Upper lobe of right lung (tissue), 1 donor: ENCODE results near the gene STARD9. TPM values are rescaled to one million over a fixed set of nuclear protein-coding genes. Genes with fewer than 3 reads are reported as not detected.
"Not testable (repeated sequence)": the region's sequence is repeated elsewhere in the genome, so short reads cannot be mapped to it uniquely, and the experiment has no call there.

Experiments used
- ATAC-seq: fragments of 200-7000 bp; cut with Tn5 transposase; one replicate; pipeline ENCODE4 v1.9.1; 2020; ENCODE audit warnings: mild to moderate bottlenecking, moderate library complexity
- DNase-seq: peaks from one replicate; pipeline ENCODE4 v3.0.0-alpha.2; 2020
- H3K27ac ChIP-seq: fragments of 200-600 bp; one replicate; pipeline ENCODE4 v1.8.0; 2022
- H3K27me3 ChIP-seq: fragments of 200-600 bp; one replicate; pipeline ENCODE4 v1.8.0; 2022; ENCODE audit warnings: mild to moderate bottlenecking
- H3K36me3 ChIP-seq: fragments of 200-600 bp; one replicate; pipeline ENCODE4 v1.8.0; 2022
- H3K4me1 ChIP-seq: fragments of 200-600 bp; one replicate; pipeline ENCODE4 v1.8.0; 2022
- H3K4me3 ChIP-seq: fragments of 200-600 bp; one replicate; pipeline ENCODE4 v1.8.0; 2022; ENCODE audit warnings: mild to moderate bottlenecking
- H3K9me3 ChIP-seq: fragments of 200-600 bp; one replicate; pipeline ENCODE4 v1.8.0; 2022
- CTCF ChIP-seq: fragments of 200-600 bp; IDR thresholded peaks from one replicate; pipeline ENCODE4 v1.8.0; 2022; ENCODE audit warnings: antibody characterized with exemption
- intact Hi-C: fragments of 100-400 bp; cut with DNase I; formaldehyde crosslinking; loops from one replicate; pipeline ENCODE4 v1.11.0; 2022
- total RNA-seq: library from RNA; stranded (reverse); fragmentation: NEBNext Ultra II Directional; extraction: Animal tissue kit (Norgen Biotek cat#: 25700); gene quantifications from one replicate; pipeline ENCODE4 v1.2.1, GENCODE V29; 2021
- donor health status: DM: no; HTN: yes; CAD: no; lungs with severe emphysema.

Gene STARD9
- total RNA-seq, 1 donor from 2014 or later = 15.4 TPM

DNA sequence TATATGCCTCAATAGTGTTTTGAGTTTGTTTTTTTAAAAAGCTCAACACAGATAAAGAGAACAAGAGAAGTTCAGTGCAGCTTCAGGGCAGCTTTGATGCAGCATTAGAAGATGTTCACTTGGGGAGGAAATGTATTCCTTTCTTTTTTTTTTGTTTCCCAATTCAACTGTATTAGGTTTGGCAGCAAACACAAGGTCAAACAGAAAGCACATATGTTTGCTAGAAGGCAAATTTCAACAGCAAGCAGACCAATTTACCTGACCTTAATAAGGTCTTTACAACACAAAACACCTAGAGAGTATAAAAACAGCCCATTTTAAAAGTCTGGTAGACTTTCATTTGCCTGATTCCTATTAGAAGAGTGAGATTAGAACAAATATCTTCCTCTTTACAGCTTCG, 168.8 kb downstream of the STARD9 start:
- Histone ChIP-seq H3K27me3 (no peaks in the 10 kb centered on the region), H3K9me3 (no peaks in the 10 kb centered on the region), H3K4me3 (no peak overlapping the region), H3K36me3 (peaks cover 16% of the 10 kb centered on the region), H3K27ac (no peak overlapping the region), H3K4me1 (no peaks in the 10 kb centered on the region)
- ATAC-seq (no peak), DNase-seq (no peak)
- no peak for TF ChIP-seq CTCF
- intact Hi-C loops = no loop called here

- TF ChIP-seq CTCF = no peak
- Histone ChIP-seq H3K4me1 (no peaks in the 10 kb centered on the region), H3K9me3 (no peaks in the 10 kb centered on the region), H3K36me3 (peaks cover 23% of the 10 kb centered on the region), H3K27me3 (no peaks in the 10 kb centered on the region), H3K27ac (no peak overlapping the region), H3K4me3 (no peak overlapping the region)
- ATAC-seq = no peak
- DNase-seq = no peak
- intact Hi-C loops = no loop called here
Measured at GRCh38 chr15:42749266-42749665, 173.9 kb downstream of the STARD9 start.

GRCh38 chr15:42750306-42750705, 174.9 kb downstream of the STARD9 start:
- no peak overlapping the region for H3K27ac ChIP-seq
- intact Hi-C loops = no loop called here
- H3K9me3 ChIP-seq = no peaks in the 10 kb centered on the region
- TF ChIP-seq CTCF = no peak
- H3K4me3 ChIP-seq = no peak overlapping the region
- DNase-seq (no peak), ATAC-seq (no peak)
- no peaks in the 10 kb centered on the region for H3K4me1 ChIP-seq
- peaks cover 14% of the 10 kb centered on the region for H3K36me3 ChIP-seq
- no peaks in the 10 kb centered on the region for H3K27me3 ChIP-seq

DNA sequence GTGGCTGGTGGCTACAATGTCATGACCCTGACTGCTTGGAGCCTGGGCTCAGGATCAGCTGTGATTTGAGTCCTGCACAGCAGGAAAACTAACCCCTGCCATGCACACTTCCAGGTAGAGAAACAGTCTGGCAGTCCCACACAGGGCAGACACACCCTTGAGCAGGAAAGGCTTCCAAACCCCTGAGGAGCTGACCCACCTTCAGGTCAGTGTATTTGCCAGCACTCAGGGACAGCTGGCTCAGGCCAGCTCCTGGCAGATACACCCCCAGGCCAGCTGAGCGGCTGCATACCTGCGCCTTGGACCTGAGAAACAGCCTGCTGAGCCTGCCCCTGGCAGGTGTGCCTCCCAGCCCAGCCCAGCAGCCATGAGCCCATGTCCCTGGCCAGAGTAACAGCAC, 183.7 kb downstream of the STARD9 start:
- intact Hi-C loops = no loop called here
- Histone ChIP-seq H3K27me3 (no peaks in the 10 kb centered on the region), H3K27ac (no peak overlapping the region), H3K4me1 (no peaks in the 10 kb centered on the region), H3K9me3 (no peaks in the 10 kb centered on the region), H3K36me3 (no peaks in the 10 kb centered on the region), H3K4me3 (no peak overlapping the region)
- no peak for DNase-seq
- ATAC-seq = peak; percentile 29
- TF ChIP-seq CTCF = no peak

DNA sequence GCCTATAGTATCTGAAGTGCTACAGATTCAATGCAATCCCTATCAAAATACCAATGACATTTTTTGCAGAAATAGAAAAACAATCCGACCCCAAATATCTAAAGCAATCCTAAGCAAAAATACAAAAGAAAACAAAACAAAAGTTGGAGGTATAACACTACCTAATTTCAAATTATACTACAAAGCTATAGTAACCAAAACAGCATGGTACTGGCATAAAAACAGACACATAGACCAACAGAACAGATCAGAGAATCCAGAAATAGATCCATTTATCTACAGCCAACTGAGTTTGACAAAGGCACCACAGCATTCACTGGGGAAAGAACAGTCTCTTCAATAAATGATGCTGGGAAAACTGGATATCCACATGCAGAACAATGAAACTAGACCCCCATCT, 185.4 kb downstream of the STARD9 start:
- H3K27ac ChIP-seq = no peak overlapping the region
- intact Hi-C loops = no loop called here
- TF ChIP-seq CTCF = no peak
- H3K4me3 ChIP-seq = no peak overlapping the region
- no peak for ATAC-seq
- H3K27me3 ChIP-seq = no peaks in the 10 kb centered on the region
- no peaks in the 10 kb centered on the region for H3K4me1 ChIP-seq
- no peak for DNase-seq
- no peaks in the 10 kb centered on the region for H3K36me3 ChIP-seq
- H3K9me3 ChIP-seq = no peaks in the 10 kb centered on the region

DNA sequence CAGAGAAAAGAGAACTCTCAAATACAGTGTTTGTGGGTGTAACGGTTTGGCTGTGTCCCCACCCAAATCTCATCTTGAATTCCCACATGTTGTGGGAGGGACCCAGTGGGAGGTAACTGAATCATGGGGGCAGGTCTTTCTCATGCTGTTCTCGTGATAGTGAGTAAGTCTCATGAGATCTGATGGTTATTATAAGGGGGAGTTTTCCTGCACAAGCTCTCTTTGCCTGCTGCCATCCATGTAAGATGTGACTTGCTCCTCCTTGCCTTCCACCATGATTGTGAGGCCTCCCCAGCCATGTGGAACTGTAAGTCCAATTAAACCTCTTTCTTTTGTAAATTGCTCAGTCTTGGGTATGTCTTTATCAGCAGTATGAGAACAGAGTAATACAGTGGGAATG, 186.4 kb downstream of the STARD9 start:
- H3K27me3 ChIP-seq, ATAC-seq, H3K27ac ChIP-seq, H3K4me1 ChIP-seq, H3K4me3 ChIP-seq, intact Hi-C loops, H3K36me3 ChIP-seq, DNase-seq, H3K9me3 ChIP-seq: not testable (repeated sequence)

DNA sequence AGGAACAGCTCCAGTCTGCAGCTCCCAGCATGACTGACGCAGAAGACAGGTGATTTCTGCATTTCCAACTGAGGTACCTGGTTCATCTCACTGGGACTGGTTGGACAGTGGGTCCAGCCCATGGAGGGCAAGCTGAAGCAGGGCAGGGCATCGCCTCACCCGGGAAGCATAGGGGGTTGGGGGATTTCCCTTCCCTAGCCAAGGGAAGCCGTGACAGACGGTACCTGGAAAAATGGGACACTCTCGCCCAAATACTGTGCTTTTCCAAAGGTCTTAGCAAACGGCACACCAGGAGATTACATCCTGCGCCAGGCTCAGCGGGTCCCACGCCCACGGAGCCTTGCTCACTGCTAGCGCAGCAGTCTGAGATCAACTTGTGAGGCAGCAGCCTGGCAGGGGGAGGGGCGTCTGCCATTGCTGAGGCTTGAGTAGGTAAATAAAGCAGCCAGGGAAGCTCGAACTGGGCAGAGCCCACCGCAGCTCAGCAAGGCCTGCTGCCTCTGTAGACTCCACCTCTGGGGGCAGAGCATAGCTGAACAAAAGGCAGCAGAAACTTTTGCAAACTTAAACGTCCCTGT, 188.8 kb downstream of the STARD9 start:
- H3K4me3 ChIP-seq, H3K9me3 ChIP-seq, intact Hi-C loops, H3K27me3 ChIP-seq, ATAC-seq, H3K36me3 ChIP-seq, H3K27ac ChIP-seq, H3K4me1 ChIP-seq, DNase-seq: not testable (repeated sequence)

DNA sequence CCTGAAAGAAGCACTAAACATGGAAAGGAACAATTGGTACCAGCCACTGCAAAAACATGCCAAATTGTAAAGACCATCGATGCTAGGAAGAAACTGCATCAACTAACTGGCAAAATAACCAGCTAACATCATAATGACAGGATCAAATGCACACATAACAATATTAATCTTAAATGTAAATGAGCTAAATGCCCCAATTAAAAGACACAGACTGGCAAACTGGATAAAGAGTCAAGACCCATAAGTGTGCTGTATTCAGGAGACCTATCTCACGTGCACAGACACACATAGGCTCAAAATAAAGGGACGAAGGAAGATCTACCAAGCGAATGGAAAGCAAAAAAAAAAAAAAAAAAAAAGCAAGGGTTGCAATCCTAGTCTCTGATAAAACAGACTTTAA, 190.7 kb downstream of the STARD9 start:
- H3K4me3 ChIP-seq, H3K27me3 ChIP-seq, H3K36me3 ChIP-seq, intact Hi-C loops, H3K4me1 ChIP-seq, H3K9me3 ChIP-seq, H3K27ac ChIP-seq, DNase-seq, ATAC-seq: not testable (repeated sequence)
